GM19193 (cell line): ENCODE measurements around the gene ZNF287.

Experiments
- POLR2A ChIP-seq: IDR thresholded peaks from 4 replicates; pipeline ENCODE4 v1.6.1; 2011; ENCODE audit not compliant: insufficient read depth, insufficient read length; ENCODE audit errors: extremely low read depth

The ZNF287 gene

GRCh38 chr17:16534236-16534635 is 34.8 kb downstream of the ZNF287 start:
- TF ChIP-seq POLR2A, result no peak

GRCh38 chr17:16529906-16530305 is 39.1 kb downstream of the ZNF287 start:
- no peak for TF ChIP-seq POLR2A

DNA sequence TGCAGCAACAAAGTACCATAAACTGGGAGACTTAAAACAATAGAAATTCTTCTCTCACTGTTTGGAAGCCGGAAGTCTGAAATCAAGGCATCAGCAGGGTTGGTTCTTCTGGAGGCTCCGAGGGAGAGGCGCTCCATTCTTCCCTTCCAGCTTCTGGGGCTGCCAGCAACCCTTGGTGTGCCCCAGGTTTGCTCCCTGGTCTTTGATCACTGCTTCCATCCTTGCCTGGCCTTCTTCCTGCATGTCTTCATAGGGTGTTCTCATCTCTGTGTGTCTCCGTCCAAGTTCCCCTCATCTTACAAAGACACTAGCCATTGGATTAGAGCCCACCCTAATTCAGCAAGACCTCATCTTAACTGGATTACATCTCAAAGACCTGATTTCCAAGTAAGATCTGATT is 41.7 kb downstream of the ZNF287 start:
- no peak for TF ChIP-seq POLR2A

- no peak for TF ChIP-seq POLR2A
Measured at GRCh38 chr17:16521070-16521727, 47.8 kb downstream of the ZNF287 start.

- TF ChIP-seq POLR2A, result no peak
Measured at GRCh38 chr17:16519021-16519420, 50.0 kb downstream of the ZNF287 start.

DNA sequence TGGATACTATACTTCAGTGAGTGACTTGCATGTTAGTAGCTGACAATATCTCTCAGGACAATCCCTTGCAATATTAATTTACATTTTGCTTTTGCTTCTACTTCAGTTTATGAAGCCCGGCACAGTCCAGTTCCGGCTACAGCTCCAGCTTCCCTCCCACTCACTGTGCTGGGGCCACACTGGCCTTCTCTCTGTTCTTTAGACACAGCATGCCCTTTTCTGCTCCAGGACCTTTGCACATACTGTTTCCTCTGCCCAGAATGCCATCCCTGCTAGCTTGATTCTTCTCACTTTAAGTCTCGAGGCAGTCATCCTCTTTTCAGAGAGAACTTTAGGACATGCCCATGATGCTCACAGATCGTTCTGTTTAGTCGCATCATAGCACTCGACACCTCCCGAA is 51.5 kb downstream of the ZNF287 start:
- no peak for TF ChIP-seq POLR2A

GRCh38 chr17:16516594-16517051 is 52.4 kb downstream of the ZNF287 start:
- no peak for TF ChIP-seq POLR2A

DNA sequence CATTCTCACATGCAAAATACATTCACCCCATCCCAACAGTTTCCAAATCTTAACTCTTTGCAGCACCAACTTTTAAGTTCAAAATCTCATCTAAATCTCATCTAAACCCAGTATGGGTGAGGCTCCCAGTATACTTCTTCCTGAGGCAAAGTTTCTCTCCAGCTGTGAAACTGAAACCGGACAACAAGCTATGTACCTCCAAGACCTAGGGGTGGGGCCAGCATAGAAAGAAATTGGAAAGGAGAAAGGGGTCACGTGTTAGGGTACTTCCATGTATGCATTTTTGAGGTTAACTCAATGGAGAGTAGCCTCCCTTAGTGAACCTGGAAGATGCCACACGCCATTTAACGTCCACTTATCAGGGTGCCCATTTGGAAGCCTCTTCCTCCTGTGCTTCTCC is 53.1 kb downstream of the ZNF287 start:
- no peak for TF ChIP-seq POLR2A

DNA sequence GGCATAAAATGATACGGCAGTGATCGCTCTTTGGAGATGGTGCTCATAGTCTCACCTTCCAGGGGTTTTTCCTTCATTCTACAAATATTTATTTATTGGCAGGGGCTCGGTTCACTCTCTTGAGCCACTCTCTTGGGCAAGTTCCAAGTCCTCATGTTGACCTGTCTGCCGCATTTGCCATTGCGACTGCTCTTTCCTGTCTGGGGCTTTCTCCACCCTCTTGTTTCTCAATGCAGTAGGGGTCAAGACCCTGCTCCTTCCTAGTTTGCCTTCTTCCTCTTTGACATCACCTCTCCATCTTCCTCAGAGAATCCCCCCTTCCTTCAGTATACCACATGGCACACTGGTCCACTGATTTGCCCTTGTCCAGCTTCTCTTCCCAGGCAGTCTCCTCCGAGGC is 55.1 kb downstream of the ZNF287 start:
- no peak for TF ChIP-seq POLR2A

- no peak for TF ChIP-seq POLR2A
Measured at GRCh38 chr17:16512011-16512410, 57.0 kb downstream of the ZNF287 start.

DNA sequence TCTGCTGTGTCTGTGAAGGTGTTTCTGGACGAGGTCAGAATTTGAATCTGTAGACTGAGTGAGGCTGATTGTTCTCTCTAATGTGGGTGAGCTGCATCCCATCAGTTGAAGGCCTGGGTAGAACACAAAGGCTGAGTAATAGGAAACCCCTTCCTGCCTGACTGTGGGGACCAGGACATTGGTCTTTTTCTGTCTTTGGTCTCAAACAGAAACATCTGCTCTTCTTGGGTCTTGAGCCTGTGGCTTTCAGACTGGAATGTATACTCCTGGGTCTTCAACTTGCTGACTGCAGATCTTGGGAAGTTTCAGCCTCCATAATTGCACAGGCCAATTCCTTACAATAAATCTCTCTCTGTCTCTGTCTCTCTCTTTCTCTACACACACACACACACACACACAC is 57.4 kb downstream of the ZNF287 start:
- no peak for TF ChIP-seq POLR2A

- TF ChIP-seq POLR2A, result no peak
Measured at GRCh38 chr17:16507918-16508533, 61.0 kb downstream of the ZNF287 start.

DNA sequence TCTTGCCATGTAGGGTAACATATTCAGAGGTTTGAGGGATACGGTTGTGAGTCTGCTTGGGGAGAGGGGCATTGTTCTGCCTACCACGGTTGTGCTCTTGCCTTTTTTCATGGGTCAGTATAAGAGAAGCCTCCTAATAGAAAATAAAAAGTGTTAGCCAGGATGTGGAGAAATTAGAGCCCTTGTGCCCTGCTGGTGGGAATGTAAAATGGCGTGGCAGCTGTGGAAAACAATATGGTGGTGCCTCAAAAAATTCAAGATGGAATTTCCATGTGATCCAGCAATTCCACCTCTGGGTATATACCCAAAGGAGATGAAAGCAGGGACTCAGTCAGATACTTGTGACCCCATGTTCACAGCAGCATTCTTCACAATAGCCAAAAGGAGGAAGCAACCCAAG is 62.8 kb downstream of the ZNF287 start:
- no peak for TF ChIP-seq POLR2A

DNA sequence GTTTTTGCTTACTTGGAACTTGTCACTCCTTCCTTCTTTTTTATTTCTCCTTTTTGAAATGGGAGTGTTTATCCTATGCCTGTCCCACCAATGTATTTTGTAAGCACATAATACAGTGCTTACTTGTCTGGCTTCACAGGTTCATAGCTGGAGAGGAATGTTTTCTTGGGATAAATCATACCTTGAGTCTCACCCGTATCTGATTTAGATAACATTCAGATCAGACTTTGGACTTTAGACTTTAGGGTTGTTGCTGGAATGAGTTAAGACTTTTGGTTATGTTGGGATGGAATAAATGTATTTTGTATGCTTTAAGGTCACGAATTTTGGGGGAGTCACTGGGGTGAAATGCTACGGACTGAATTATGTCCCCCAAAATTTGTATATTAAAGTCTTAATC is 64.0 kb downstream of the ZNF287 start:
- TF ChIP-seq POLR2A, result no peak
